Measurements from ENCODE around the gene PHF12.

Gene PHF12

GRCh38 chr17:28902819-28903545 lies 48.3 kb downstream of the PHF12 start, which contains the start of gene DHRS13:
Gene DHRS13 (minus strand): TSS chr17:28903079. CDS start chr17:28902944, 135 bp downstream.
- in situ Hi-C loops (cut with MboI; ENCODE audit: low sequenced_read_pairs, unreplicated experiment): no loop called here
- DNase-seq (ENCODE audit: low spot score): peak; percentile 95
- TF ChIP-seq CTCF (IDR thresholded peaks at IDR 0.05; ENCODE audit: borderline replicate concordance, control extremely low read depth, extremely low read depth, insufficient read depth, missing control alignments): peak; percentile 95

- DNase-seq (ENCODE audit: low spot score): peak; percentile 60
- in situ Hi-C loops (cut with MboI; ENCODE audit: low sequenced_read_pairs, unreplicated experiment): no loop called here
- no peak for TF ChIP-seq CTCF (IDR thresholded peaks at IDR 0.05; ENCODE audit: borderline replicate concordance, control extremely low read depth, extremely low read depth, insufficient read depth, missing control alignments)
Observed at GRCh38 chr17:28901866-28902818, 49.2 kb downstream of the PHF12 start.

- TF ChIP-seq CTCF (IDR thresholded peaks at IDR 0.05; ENCODE audit: borderline replicate concordance, control extremely low read depth, extremely low read depth, insufficient read depth, missing control alignments): no peak
- DNase-seq (ENCODE audit: low spot score): no peak
- in situ Hi-C loops (cut with MboI; ENCODE audit: low sequenced_read_pairs, unreplicated experiment): no loop called here
Observed at GRCh38 chr17:28900986-28901726, 50.2 kb downstream of the PHF12 start.

- TF ChIP-seq CTCF (IDR thresholded peaks at IDR 0.05; ENCODE audit: borderline replicate concordance, control extremely low read depth, extremely low read depth, insufficient read depth, missing control alignments): no peak
- in situ Hi-C loops (cut with MboI; ENCODE audit: low sequenced_read_pairs, unreplicated experiment): no loop called here
- DNase-seq (ENCODE audit: low spot score): no peak
Observed at GRCh38 chr17:28899212-28899815, 52.0 kb downstream of the PHF12 start.

GRCh38 chr17:28898527-28898955 lies 52.8 kb downstream of the PHF12 start:
- in situ Hi-C loops (cut with MboI; ENCODE audit: low sequenced_read_pairs, unreplicated experiment): no loop called here
- no peak for DNase-seq (ENCODE audit: low spot score)
- no peak for TF ChIP-seq CTCF (IDR thresholded peaks at IDR 0.05; ENCODE audit: borderline replicate concordance, control extremely low read depth, extremely low read depth, insufficient read depth, missing control alignments)

Data from GM13976 (cell line).